Lung (tissue), 12 donors: ENCODE data around the gene HJV. TPM values are rescaled to one million over a fixed set of nuclear protein-coding genes. Genes with fewer than 3 reads are reported as not detected.

Source experiments
- ATAC-seq: fragments of 200-7000 bp; cut with Tn5 transposase; one replicate; pipeline ENCODE4 v1.9.1; 2020; ENCODE audit warnings: moderate number of reproducible peaks; ENCODE audit not compliant: insufficient read depth, low FRiP score
- DNase-seq, 3 donors: peaks; one replicate each; pipeline ENCODE4 v3.0.0-alpha.2; 2013 to 2017
- H3K27ac ChIP-seq, 2 donors: one replicate each; pipeline ENCODE4 v1.5.1; 2013; ENCODE audit warnings: mild to moderate bottlenecking in 2 of 2, moderate library complexity in 2 of 2, control low read depth in 1 of 2, inconsistent platforms in 1 of 2, low read depth in 1 of 2, low read length in 1 of 2
- H3K27me3 ChIP-seq, 3 donors: one replicate each; pipeline ENCODE4 v1.5.1; 2013; ENCODE audit warnings: low read length in 2 of 3; ENCODE audit not compliant: control insufficient read depth in 3 of 3, insufficient read depth in 3 of 3
- H3K36me3 ChIP-seq, 4 donors: one replicate each; pipeline ENCODE4 v1.5.1; 2013; ENCODE audit warnings: low read length in 4 of 4, mild to moderate bottlenecking in 1 of 4, moderate library complexity in 1 of 4; ENCODE audit not compliant: control insufficient read depth in 4 of 4, insufficient read depth in 4 of 4
- H3K4me1 ChIP-seq, 5 donors: one replicate each; pipeline ENCODE4 v1.5.1; 2013; ENCODE audit warnings: low read length in 5 of 5, mild to moderate bottlenecking in 2 of 5, moderate library complexity in 1 of 5; ENCODE audit not compliant: control insufficient read depth in 5 of 5, insufficient read depth in 5 of 5
- H3K4me3 ChIP-seq: one replicate; pipeline ENCODE4 v1.5.1; 2013; ENCODE audit warnings: mild to moderate bottlenecking, control low read depth, moderate library complexity
- H3K9ac ChIP-seq, 2 donors: one replicate each; pipeline ENCODE4 v1.5.1; 2013; ENCODE audit warnings: low read length in 2 of 2, control low read depth in 1 of 2; ENCODE audit not compliant: insufficient read depth in 1 of 2
- H3K9me3 ChIP-seq, 4 donors: one replicate each; pipeline ENCODE4 v1.5.1; 2013; ENCODE audit warnings: low read length in 3 of 4, mild to moderate bottlenecking in 1 of 4, moderate library complexity in 1 of 4; ENCODE audit not compliant: control insufficient read depth in 4 of 4, insufficient read depth in 3 of 4
- CTCF ChIP-seq: IDR thresholded peaks from 2 replicates; pipeline ENCODE4 v1.5.1; 2012; ENCODE audit warnings: mild to moderate bottlenecking; ENCODE audit errors: control extremely low read depth, extremely low read depth
- WGBS, 2 donors: extraction: QIAGEN DNeasy Blood & Tissue Kit; methylation state at CpG; one replicate each; pipeline ENCODE4 v1.1.7; 2013; 5-methylcytosine and 5-hydroxymethylcytosine counted together
- polyA plus RNA-seq, 2 donors: library from polyadenylated mRNA; stranded (reverse); fragments of 200-250 nt; gene quantifications; one replicate each; pipeline ENCODE4 v1.2.1, GENCODE V29; 2013
- total RNA-seq, 2 donors: library from RNA; depleted of rRNA in 1 of 2; stranded (reverse); fragments of >200 nt in 1 of 2; gene quantifications; one replicate each; pipeline ENCODE4 v1.2.1, GENCODE V29; 2014 to 2021
- donor health status: control.
- donor health status: control.
- donor health status: Bipolar disorder and iron deficiency.
- donor health status: healthy.
- donor health status: DM: yes; HTN: yes; CAD: no.

The HJV gene
- total and polyA plus RNA-seq, 4 donors: not detected

DNA sequence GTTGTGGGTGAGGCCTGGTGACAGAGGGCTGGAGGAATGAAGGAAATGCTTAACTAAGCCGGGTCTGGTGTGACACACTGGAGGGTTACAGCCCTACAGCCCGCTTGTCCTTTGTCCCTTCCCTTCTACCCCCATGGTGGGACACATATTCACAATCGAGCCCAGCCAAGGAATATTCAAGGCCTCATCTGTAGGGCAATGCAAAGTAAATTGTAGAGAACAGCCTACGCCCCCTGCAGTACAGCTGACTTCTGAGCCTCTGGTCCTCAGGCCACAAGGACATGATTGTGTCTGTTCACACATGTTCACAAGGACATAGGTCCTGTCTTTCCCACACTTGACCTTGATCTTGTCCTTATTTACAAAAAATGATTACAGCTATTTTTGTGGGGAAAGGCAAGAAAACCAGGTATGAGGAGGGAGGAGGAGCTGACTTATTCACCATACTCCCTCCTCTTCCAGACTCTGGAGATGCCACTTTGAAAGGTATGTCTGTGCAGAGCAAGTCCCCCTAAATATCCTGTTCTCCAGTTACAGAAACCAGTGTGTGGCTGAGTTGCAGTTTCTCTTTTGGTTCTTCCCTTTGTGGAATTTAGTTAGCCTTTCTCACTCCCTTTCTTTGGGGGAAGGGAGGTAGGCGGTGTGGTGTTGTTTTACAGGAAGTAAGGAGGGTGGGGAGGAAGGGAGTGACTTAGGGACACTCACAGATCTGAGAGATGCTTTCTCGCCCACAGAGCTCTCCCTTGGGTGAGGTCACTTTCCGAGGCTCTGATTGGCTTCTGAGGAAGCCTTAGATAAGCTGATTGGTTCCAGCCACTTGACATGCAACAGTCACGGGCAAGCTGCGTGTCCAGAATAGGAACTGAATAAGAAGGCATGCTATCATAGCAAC is 42.4 kb downstream of the HJV start:
- 6 to 13% methylated on average over 9 of the region's 9 CpGs for WGBS, 2 donors
- ATAC-seq (peak; percentile 94), DNase-seq (peak; percentile 96 to 100 (median 100))
- Histone ChIP-seq H3K36me3 (peaks cover 0 to 5% (median 1%) of the 10 kb centered on the region in 4 donors), H3K9ac (peak overlapping the region in 1 of 2 donors; percentile 97), H3K9me3 (no peaks in the 10 kb centered on the region), H3K27ac (peak overlapping the region; percentile 94 to 99), H3K27me3 (no peaks in the 10 kb centered on the region), H3K4me1 (peaks cover 14 to 47% (median 22%) of the 10 kb centered on the region in 5 donors), H3K4me3 (no peak overlapping the region)
- no peak for TF ChIP-seq CTCF

DNA sequence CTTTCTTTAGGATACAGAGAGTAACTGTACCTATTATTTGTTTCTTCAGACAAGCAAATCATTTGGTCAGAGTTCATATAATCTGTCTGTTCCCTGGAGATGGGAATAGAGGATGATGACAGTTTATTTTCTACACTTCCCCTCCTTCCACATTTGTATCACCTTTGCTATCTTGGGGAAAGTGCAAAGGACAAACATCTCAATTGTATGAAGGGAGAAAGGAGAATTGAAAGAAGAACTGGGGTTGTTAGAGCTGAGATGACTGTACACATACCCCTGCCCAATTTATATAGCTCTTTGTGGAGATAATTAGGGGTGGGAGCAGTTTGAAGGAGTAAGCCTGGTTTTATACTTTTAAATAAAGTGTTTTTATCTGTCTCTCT is 43.1 kb downstream of the HJV start:
- no peak for ATAC-seq
- H3K27ac ChIP-seq: peak overlapping the region; percentile 94 to 99
- DNase-seq: no peak
- no peaks in the 10 kb centered on the region for H3K27me3 ChIP-seq
- peaks cover 14 to 44% (median 22%) of the 10 kb centered on the region in 5 donors for H3K4me1 ChIP-seq
- H3K36me3 ChIP-seq: peaks cover 0 to 5% (median 1%) of the 10 kb centered on the region in 4 donors
- peak overlapping the region in 1 of 2 donors; percentile 97 for H3K9ac ChIP-seq
- TF ChIP-seq CTCF: no peak
- no peak overlapping the region for H3K4me3 ChIP-seq
- H3K9me3 ChIP-seq: no peaks in the 10 kb centered on the region

DNA sequence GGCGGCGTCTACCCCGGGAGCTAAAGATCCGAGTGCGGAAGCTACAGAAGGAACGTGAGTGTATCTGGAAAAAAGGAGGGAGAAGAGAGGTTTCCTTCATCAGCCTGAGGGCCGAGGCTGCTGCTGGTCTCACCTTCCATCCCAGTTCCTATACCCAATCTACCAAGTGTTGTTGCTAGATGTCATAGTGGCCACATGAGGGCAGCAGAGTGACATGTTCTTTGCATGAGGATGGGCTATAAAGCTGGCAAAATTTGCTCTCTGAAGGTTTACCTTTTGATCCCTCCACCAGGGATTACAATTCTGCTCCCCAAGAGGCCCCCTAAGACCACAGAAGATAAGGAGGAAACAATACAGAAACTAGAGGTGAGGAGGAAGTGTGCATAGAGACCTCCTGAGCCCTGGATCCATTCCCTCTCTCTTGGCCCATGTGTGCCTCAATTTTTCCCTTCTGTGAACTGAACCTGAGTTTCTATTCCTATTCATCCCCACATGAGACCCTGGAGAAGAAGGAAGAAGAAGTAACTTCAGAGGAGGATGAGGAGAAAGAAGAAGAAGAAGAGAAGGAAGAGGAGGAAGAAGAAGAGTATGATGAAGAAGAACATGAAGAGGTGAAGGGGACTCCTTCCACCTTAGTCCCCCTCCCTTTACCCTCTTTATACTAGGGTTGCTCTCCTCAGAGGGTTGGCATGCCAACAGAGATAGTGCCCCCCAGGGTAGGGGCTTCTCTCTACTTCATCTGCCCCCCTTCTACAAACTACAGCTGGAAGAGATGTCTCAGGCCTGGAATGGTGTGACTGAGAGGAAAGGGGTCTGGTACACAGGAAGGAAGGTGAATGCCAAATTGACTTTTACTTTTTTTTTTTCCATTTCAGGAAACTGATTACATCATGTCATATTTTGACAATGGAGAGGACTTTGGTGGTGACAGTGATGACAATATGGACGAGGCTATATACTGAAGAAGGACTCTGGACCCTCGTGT is 43.8 kb downstream of the HJV start:
- peaks cover 0 to 5% (median 1%) of the 10 kb centered on the region in 4 donors for H3K36me3 ChIP-seq
- WGBS, 2 donors: 17 to 18% methylated on average over 8 to 9 of the region's 9 CpGs
- H3K9me3 ChIP-seq: no peaks in the 10 kb centered on the region
- H3K4me3 ChIP-seq: no peak overlapping the region
- H3K27me3 ChIP-seq: no peaks in the 10 kb centered on the region
- ATAC-seq: no peak
- peak; percentile 79 to 95 (median 87) for DNase-seq
- peak overlapping the region; percentile 88 to 99 for H3K27ac ChIP-seq
- peaks cover 12 to 38% (median 22%) of the 10 kb centered on the region in 5 donors for H3K4me1 ChIP-seq
- peak overlapping the region in 1 of 2 donors; percentile 97 for H3K9ac ChIP-seq
- peak; percentile 91 for TF ChIP-seq CTCF
